HG02870 (cell line): ENCODE data around the gene WASF3.
A peak's percentile ranks its signal among the peaks of the same experiment; 100 is the strongest.

ENCODE experiments used
- ATAC-seq: cut with Tn5 transposase; IDR thresholded peaks from one replicate; pipeline ENCODE4 v1.9.1; 2021; ENCODE audit warnings: mild to moderate bottlenecking, moderate library complexity; ENCODE audit not compliant: unreplicated experiment

WASF3 gene

GRCh38 chr13:26544707-26545106, 12.8 kb upstream of the WASF3 start:
- ATAC-seq, result no peak

- ATAC-seq, result no peak
These were observed 9.2 kb upstream of the WASF3 start for GRCh38 chr13:26548205-26548765.

- no peak for ATAC-seq
These were observed 7.8 kb upstream of the WASF3 start for GRCh38 chr13:26549713-26550112.

- no peak for ATAC-seq
These were observed 6.1 kb upstream of the WASF3 start for GRCh38 chr13:26551255-26551860.

GRCh38 chr13:26555413-26555812, 2.1 kb upstream of the WASF3 start:
- no peak for ATAC-seq

GRCh38 chr13:26557051-26557392, 461 bp upstream of the WASF3 start:
- ATAC-seq, result peak; percentile 23

- ATAC-seq, result no peak
These were observed 757 bp downstream of the WASF3 start for GRCh38 chr13:26558074-26558805.

GRCh38 chr13:26558987-26559386, 1.5 kb downstream of the WASF3 start:
- ATAC-seq, result no peak

- ATAC-seq, result no peak
These were observed 3.0 kb downstream of the WASF3 start for GRCh38 chr13:26560456-26560855.

GRCh38 chr13:26561067-26561466, 3.6 kb downstream of the WASF3 start:
- no peak for ATAC-seq

- no peak for ATAC-seq
These were observed 4.4 kb downstream of the WASF3 start for GRCh38 chr13:26561651-26562511.

- ATAC-seq, result no peak
These were observed 5.0 kb downstream of the WASF3 start for GRCh38 chr13:26562512-26562890.

- ATAC-seq, result no peak
These were observed 6.2 kb downstream of the WASF3 start for GRCh38 chr13:26563713-26564112.

- no peak for ATAC-seq
These were observed 10.8 kb downstream of the WASF3 start for GRCh38 chr13:26568132-26568815.

GRCh38 chr13:26571518-26571917, 14.0 kb downstream of the WASF3 start:
- no peak for ATAC-seq

- ATAC-seq, result no peak
These were observed 17.8 kb downstream of the WASF3 start for GRCh38 chr13:26575244-26575643.

- ATAC-seq, result no peak
These were observed 22.1 kb downstream of the WASF3 start for GRCh38 chr13:26579580-26579979.

GRCh38 chr13:26583662-26584061, 26.2 kb downstream of the WASF3 start:
- no peak for ATAC-seq

- ATAC-seq, result no peak
These were observed 27.2 kb downstream of the WASF3 start for GRCh38 chr13:26584713-26585112.

- ATAC-seq, result no peak
These were observed 27.7 kb downstream of the WASF3 start for GRCh38 chr13:26585136-26585535.

GRCh38 chr13:26587251-26587650, 29.8 kb downstream of the WASF3 start:
- no peak for ATAC-seq
